SJCRH30 (cell line): ENCODE data around the gene CD2. TPM values are rescaled to one million over a fixed set of nuclear protein-coding genes. Genes with fewer than 3 reads are reported as not detected.
"Not testable (repeated sequence)": the region's sequence is repeated elsewhere in the genome, so short reads cannot be mapped to it uniquely, and the experiment has no call there.

Experiments used
- DNase-seq, 2 experiments: peaks; one replicate each; pipeline ENCODE4 v3.0.0-alpha.2; 2015 to 2020
- H3K27ac ChIP-seq: fragments of 250-450 bp; sonication (Bioruptor Pico); 2 replicates; pipeline ENCODE4 v1.5.1; 2020; ENCODE audit warnings: mild to moderate bottlenecking, moderate library complexity
- H3K27me3 ChIP-seq: fragments of 250-450 bp; sonication (Bioruptor Pico); 2 replicates; pipeline ENCODE4 v1.5.1; 2020; ENCODE audit warnings: mild to moderate bottlenecking, moderate library complexity
- H3K36me3 ChIP-seq: fragments of 250-450 bp; sonication (Bioruptor Pico); 2 replicates; pipeline ENCODE4 v1.5.1; 2020; ENCODE audit warnings: mild to moderate bottlenecking, moderate library complexity
- H3K4me1 ChIP-seq: fragments of 250-450 bp; sonication (Bioruptor Pico); 2 replicates; pipeline ENCODE4 v1.5.1; 2020; ENCODE audit warnings: mild to moderate bottlenecking, moderate library complexity
- H3K4me3 ChIP-seq: fragments of 250-450 bp; sonication (Bioruptor Pico); 2 replicates; pipeline ENCODE4 v1.5.1; 2020; ENCODE audit warnings: mild to moderate bottlenecking, moderate library complexity
- H3K9me3 ChIP-seq: fragments of 250-450 bp; sonication (Bioruptor Pico); replicated peaks from 2 replicates; pipeline ENCODE4 v1.5.1; 2020; ENCODE audit warnings: mild to moderate bottlenecking, moderate library complexity
- total RNA-seq: library from RNA; depleted of rRNA; stranded (reverse); fragments of >200 nt; shearing (Covaris generic); gene quantifications from 2 replicates; pipeline ENCODE4 v1.2.3, GENCODE V29; 2014

CD2 gene
- total RNA-seq, 1 experiment from 2014 or later = not detected

DNA sequence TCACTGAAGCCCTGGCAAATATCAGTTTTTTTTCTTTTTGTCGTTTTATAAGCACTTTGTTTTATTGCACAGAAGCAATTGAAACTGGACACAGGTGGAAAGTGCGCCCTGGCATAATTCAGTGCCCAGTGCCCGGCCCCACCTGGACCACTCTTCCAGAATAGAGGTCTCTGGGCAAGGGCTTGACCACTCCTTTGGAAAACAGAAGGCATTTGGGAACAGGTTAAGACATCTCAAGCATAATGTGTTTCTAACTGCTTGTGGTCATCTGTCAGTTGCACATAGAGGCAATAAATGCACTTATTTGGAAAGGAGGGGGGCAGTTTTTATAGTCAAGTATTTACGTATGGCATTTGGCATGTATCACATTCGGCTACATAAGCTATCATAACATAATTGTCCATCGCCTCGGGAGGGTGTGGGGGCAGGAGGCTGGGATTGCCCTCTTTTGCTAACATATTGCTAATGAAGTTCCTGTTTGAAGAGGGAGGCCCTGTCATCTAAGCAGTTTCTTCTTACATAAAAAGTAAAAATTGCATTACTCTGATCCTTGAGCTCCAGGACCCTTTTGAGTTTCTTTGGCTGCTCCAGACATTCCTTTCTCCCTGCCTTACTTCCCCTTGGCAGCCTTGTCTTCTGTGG is 14.7 kb upstream of the CD2 start:
- Histone ChIP-seq H3K27me3 (no peaks in the 10 kb centered on the region), H3K9me3 (peaks cover 12% of the 10 kb centered on the region), H3K4me3 (no peak overlapping the region), H3K36me3 (no peaks in the 10 kb centered on the region), H3K27ac (no peak overlapping the region), H3K4me1 (no peaks in the 10 kb centered on the region)
- DNase-seq = no peak

DNA sequence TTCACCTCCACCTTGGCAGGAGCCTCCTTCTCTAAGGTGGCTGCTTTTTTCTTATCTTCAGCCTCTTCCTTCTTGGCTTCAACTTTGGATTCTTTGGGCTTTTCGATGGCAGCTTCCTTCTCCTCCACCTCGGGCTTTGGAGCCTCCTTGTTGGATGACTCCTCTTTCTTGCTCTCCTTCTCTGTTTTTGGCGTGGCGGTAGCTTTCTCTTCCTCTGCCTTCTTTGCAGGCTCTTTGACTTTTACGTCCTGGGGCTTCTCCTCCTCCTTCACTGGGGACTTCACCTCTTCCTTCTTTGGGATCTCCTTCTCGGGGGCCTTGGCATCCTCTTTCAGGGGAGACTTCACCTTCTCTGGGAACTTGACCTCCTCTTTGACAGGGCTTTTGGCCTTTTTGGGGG is 13.9 kb upstream of the CD2 start:
- Histone ChIP-seq H3K27ac (no peak overlapping the region), H3K4me3 (no peak overlapping the region), H3K36me3 (no peaks in the 10 kb centered on the region), H3K27me3 (no peaks in the 10 kb centered on the region), H3K4me1 (no peaks in the 10 kb centered on the region), H3K9me3 (peaks cover 12% of the 10 kb centered on the region)
- no peak for DNase-seq

DNA sequence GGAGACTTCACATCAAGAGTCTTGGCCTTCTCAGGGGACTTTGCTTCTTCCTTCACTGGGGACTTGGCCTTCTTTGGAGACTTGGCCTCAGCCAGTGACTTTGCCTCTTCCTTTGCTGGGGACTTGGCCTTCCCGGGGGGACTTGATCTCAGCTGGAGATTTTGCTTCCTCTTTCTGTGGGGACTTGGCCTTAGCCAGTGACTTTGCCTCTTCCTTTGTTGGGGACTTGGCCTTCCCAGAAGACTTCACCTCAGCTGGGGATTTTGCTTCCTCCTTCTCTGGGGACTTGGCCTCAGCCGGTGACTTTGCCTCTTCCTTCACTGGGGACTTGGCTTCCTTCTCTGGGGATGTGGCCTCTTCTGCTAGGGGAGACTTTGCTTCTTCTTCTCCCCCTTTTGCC is 13.5 kb upstream of the CD2 start:
- Histone ChIP-seq H3K36me3 (no peaks in the 10 kb centered on the region), H3K9me3 (peaks cover 12% of the 10 kb centered on the region), H3K27me3 (no peaks in the 10 kb centered on the region), H3K4me3 (no peak overlapping the region), H3K27ac (no peak overlapping the region), H3K4me1 (no peaks in the 10 kb centered on the region)
- DNase-seq = no peak

DNA sequence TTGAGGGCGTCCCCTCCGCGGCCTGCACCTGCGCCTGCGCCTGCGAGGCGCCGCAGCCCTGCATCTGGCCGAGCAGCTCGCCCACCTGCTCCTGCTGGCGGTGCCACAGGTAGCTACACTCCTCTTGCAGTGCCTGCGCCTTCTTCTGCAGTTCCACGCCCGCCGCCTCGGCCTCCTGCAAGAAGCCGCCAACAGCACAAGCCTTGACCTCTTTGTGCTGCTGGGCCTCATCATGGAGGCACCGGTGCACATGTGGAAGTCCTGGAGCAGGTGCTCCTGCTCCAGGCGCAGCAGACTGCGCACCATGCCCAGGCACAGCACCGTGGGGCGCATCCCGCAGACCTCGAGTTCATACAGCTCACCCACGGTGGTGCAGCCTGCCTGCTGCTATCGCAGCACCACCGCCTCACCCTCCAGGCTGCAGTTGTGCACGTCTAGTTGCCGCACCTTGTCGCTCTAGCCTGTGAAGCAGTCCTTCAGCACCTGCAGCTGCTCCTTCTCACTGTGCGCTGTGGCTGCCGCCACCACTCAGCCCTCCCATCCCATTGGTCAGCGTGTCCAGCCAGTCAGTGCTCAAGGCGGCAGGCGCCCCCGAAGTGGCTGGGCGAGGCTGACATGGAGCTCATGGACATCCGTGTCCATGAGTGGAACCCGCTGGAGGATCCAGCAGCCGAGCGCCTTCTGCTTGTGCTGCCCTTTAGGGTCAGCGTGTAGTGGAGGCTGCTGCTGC is 12.2 kb upstream of the CD2 start:
- no peak for DNase-seq
- Histone ChIP-seq H3K4me3 (no peak overlapping the region), H3K36me3 (no peaks in the 10 kb centered on the region), H3K27me3 (no peaks in the 10 kb centered on the region), H3K27ac (no peak overlapping the region), H3K4me1 (no peaks in the 10 kb centered on the region), H3K9me3 (peaks cover 12% of the 10 kb centered on the region)

DNA sequence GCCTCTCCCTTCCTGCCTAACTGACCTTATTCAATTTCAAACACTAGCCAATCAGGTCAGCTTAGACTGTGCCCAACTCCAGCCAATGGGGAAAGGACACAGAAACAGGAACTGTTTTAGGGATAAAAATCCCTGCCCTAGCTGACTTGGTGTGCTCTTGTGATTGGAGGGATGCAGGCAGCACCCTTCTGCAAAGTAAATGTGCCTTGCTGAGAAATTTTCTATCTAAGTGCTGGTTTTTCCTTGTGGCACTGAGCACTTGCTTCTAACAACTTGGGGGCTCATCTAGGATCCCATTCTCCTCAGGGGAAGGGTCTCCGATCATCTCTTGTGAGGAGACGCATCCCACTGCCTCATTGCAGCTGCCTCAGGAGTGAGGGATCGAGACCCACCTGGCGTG is 10.7 kb upstream of the CD2 start:
- no peaks in the 10 kb centered on the region for H3K36me3 ChIP-seq
- H3K27me3 ChIP-seq = no peaks in the 10 kb centered on the region
- H3K9me3 ChIP-seq = peaks cover 17% of the 10 kb centered on the region
- no peak overlapping the region for H3K4me3 ChIP-seq
- no peaks in the 10 kb centered on the region for H3K4me1 ChIP-seq
- no peak for DNase-seq
- no peak overlapping the region for H3K27ac ChIP-seq

DNA sequence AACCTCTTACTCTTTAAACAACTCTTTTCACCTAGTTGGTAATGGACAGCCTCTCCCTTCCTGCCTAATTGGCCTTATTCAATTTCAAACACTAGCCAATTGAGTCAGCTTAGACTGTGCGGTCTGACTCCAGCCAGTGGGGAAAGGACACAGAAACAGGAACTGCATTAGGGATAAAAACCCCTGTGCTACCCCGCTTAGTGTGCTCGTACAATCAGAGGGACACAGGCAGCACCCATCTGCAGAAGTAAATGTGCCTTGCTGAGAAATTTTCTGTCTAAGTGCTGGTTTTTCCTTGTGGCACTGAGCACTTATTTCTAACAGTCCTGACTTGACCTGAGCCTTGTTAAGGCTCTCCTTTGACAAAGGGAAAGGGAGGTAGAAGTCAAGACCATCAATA is 6.0 kb upstream of the CD2 start:
- Histone ChIP-seq H3K4me3 (no peak overlapping the region), H3K4me1 (no peaks in the 10 kb centered on the region)
- DNase-seq = no peak

DNA sequence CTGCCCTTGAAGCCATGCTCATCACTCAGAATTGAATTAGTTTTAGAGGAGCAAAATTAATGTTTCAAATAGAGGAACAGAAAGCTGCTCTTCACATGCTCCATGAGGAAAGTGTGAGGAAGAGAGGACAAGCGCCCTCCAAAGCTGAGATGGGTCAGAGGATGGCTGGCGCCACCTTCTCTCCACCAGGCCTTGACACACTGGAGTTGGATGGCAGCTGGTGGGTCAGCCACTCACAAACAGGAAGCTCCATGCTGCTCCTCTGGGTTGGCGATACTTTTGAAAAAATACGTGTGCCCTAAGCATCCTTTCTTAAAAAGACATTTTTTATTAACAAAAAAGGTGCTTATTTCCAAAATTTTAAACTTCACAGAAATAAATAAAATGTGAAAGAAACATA is 3.1 kb upstream of the CD2 start:
- Histone ChIP-seq H3K4me1 (no peaks in the 10 kb centered on the region), H3K27ac (no peak overlapping the region), H3K36me3 (no peaks in the 10 kb centered on the region), H3K27me3 (no peaks in the 10 kb centered on the region), H3K9me3 (peaks cover 10% of the 10 kb centered on the region), H3K4me3 (no peak overlapping the region)
- no peak for DNase-seq

More for the DNA sequence above, 6.0 kb upstream of the CD2 start:
- Histone ChIP-seq H3K9me3 (peaks cover 20% of the 10 kb centered on the region), H3K27me3 (no peaks in the 10 kb centered on the region), H3K36me3 (no peaks in the 10 kb centered on the region), H3K27ac (no peak overlapping the region)

DNA sequence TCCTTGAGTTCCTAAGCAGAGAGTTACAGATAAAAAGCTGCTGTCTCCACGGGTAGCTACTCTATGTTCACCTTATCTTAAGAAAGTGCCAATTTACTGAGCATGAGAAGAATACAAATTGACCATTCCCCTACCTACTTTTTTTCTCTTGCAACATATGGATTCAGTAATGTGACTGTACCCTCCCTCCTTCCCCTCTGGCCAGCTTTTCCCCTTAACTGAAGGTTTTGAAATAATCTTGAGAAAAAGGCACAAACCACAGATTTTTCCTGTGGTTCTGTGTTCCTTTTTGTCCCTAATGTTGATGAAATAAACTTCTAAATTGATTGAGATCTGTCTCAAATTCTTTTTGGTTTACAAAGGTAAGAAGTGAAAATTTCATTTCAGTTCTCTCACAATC is 2.6 kb upstream of the CD2 start:
- DNase-seq = no peak
- Histone ChIP-seq H3K27me3 (no peaks in the 10 kb centered on the region), H3K4me3 (no peak overlapping the region), H3K36me3 (no peaks in the 10 kb centered on the region), H3K9me3 (peaks cover 10% of the 10 kb centered on the region), H3K27ac (no peak overlapping the region), H3K4me1 (no peaks in the 10 kb centered on the region)

DNA sequence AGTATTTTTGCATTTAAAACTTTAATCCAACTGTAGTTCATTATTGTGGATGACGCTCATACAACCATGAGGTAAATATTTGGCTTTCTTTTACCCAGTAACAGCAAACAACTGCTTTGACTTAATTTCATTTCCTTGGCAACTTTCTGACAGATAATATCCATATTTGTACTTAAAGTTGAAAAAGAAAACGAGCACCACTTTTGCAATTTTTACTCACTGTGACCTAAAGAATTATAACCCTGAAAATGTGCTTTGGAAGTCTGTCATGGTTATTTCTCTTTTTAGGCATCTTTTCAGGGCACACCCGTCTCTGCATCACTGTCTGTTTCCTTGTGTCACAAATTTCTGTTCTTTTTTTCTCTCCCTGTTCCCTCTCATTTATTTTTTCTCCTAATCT is 918 bp upstream of the CD2 start:
- no peaks in the 10 kb centered on the region for H3K4me1 ChIP-seq
- no peak for DNase-seq
- H3K27me3 ChIP-seq = no peaks in the 10 kb centered on the region
- no peak overlapping the region for H3K27ac ChIP-seq
- H3K36me3 ChIP-seq = no peaks in the 10 kb centered on the region
- H3K9me3 ChIP-seq = peaks cover 6% of the 10 kb centered on the region
- no peak overlapping the region for H3K4me3 ChIP-seq

DNA sequence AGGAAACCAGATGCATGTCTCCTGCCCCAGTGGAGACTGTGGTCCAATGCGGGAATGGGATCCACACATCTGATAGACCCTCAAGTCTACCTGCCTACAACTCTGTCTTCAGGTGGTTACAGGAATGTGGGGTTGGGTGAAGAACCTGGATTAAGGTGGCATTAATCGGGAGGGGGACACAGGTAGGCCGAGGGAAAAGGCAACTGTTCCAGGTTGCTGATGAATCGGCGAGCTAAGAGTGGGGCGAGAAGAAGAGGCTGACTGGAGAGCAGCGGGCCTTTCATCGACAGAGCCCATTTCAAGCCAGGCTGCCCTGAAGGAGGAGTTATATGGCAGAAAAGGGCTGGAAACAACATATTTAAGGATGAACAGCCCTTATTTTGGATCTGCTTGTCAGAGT is 836 bp downstream of the CD2 start:
- DNase-seq = no peak
- Histone ChIP-seq H3K36me3 (no peaks in the 10 kb centered on the region), H3K27ac (no peak overlapping the region), H3K9me3 (no peaks in the 10 kb centered on the region), H3K4me3 (no peak overlapping the region), H3K27me3 (no peaks in the 10 kb centered on the region), H3K4me1 (no peaks in the 10 kb centered on the region)

DNA sequence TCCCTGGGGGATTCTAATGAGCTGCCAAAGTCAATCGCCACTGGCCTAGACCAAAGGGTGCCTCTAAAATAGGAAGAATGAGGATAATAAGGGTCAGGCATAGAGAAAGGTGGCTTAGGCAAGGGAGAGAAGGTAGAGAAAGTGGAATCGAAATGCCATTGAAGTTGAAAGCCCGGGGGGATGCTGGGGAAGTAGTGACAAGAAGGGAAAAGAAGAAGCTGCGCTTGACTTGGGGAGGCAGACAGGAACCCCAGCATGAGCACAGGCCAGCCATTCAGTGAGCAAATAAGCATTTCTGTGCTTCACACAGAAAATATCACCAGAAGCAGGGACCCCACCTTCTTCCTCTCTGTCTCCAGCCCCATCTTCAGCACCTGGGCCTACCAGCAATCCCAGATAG is 1.5 kb downstream of the CD2 start:
- Histone ChIP-seq H3K36me3 (no peaks in the 10 kb centered on the region), H3K27me3 (no peaks in the 10 kb centered on the region), H3K4me1 (no peaks in the 10 kb centered on the region), H3K4me3 (no peak overlapping the region), H3K9me3 (no peaks in the 10 kb centered on the region), H3K27ac (no peak overlapping the region)
- DNase-seq = no peak

DNA sequence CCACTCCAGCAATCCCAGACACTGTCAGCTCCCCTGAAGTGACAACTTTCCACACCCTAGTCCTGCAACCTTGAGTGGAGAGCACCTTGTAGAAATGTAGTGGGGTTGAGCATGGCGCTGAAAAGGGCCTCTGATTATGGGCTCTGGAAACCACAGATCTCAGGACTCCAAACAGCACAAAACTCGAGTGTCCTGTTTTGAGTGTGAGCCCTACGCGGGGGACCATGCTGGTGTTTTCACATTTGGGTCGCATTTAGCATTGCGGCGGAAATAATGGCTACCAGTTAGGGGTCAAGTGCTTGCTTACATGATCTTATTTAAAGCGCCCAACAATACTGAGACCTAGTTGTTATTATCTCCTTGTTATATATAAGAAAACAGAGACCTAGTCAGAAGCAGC is 1.9 kb downstream of the CD2 start:
- not testable (repeated sequence) for DNase-seq, H3K27ac ChIP-seq, H3K9me3 ChIP-seq

DNA sequence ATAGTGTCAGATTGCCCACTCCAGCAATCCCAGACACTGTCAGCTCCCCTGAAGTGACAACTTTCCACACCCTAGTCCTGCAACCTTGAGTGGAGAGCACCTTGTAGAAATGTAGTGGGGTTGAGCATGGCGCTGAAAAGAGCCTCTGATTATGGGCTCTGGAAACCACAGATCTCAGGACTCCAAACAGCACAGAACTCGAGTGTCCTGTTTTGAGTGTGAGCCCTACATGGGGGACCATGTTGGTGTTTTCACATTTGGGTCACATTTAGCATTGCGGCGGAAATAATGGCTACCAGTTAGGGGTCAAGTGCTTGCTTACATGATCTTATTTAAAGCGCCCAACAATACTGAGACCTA is 4.2 kb downstream of the CD2 start:
- H3K27ac ChIP-seq, H3K9me3 ChIP-seq, H3K4me1 ChIP-seq, H3K4me3 ChIP-seq, H3K27me3 ChIP-seq, DNase-seq, H3K36me3 ChIP-seq: not testable (repeated sequence)

More for the DNA sequence above, 1.9 kb downstream of the CD2 start:
- H3K36me3 ChIP-seq, H3K27me3 ChIP-seq, H3K4me1 ChIP-seq, H3K4me3 ChIP-seq: not testable (repeated sequence)

DNA sequence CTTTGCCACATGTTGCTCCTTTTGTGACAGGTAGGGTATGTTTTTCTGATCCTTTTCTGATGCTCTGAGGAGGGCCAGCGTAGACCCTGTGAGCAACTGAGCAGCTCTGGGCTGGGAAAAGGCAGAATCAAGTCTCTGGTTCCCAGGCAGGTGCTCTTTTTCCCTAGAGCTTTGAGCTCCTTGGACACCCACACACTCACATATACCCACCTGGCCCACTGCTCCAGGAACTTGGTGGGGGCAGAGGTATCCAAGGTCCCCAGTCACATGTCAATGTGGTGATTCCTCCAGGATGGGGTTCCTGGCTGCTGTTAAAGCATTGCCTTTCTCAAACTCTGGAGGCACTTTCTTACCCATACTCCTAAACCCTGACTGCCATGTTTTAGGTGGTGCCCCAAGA is 5.4 kb downstream of the CD2 start:
- DNase-seq = no peak
- Histone ChIP-seq H3K36me3 (no peaks in the 10 kb centered on the region), H3K27me3 (no peaks in the 10 kb centered on the region), H3K4me1 (no peaks in the 10 kb centered on the region), H3K9me3 (no peaks in the 10 kb centered on the region), H3K4me3 (no peak overlapping the region), H3K27ac (no peak overlapping the region)

DNA sequence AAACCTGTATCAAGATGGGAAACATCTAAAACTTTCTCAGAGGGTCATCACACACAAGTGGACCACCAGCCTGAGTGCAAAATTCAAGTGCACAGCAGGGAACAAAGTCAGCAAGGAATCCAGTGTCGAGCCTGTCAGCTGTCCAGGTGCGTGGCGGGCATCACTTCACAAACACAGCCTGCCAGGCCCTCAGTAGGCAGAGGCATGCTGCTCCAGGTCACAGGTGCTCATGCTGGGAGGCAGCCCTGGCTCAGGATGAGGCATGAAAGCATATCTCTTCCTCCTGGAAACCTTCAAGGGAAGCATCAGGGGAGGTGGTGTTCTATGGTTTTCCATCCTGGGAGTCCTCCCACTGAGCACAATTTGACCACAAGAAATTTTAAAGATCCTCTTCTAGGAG is 6.3 kb downstream of the CD2 start:
- H3K27ac ChIP-seq = no peak overlapping the region
- H3K4me3 ChIP-seq = no peak overlapping the region
- H3K4me1 ChIP-seq = no peaks in the 10 kb centered on the region
- H3K36me3 ChIP-seq = no peaks in the 10 kb centered on the region
- H3K9me3 ChIP-seq = no peaks in the 10 kb centered on the region
- no peaks in the 10 kb centered on the region for H3K27me3 ChIP-seq
- no peak for DNase-seq

DNA sequence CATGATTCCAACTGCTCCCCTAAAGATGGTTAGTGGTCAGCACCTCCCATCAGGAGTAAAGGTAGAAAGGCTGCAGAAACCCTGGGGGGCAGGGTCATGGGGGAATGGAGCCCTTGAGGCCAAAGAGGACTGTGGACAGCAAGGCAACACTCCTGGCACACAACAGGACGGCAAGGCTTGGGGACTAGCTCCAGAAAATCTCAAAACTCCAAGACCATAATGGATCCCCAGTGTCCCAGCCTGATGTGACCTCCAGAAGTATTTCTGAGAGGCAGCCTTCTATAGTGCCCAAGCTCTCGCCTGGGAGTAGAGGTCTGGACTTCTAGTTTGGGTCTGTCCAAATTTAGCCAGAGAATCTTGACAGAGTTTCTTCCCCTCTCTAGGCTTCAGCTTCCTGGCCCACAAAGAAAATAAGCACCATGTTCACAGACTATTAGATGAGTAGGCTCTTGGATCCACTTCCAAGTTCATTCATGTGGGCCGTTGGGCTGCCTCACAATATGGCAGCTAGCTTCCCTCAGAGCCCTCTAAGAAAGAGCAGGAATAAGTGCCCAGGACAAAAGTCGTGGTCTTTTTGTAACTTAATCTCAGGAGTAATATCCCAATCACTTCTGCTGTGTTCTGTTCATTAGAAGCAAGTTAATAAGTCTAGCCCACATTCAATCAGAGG is 6.9 kb downstream of the CD2 start:
- no peaks in the 10 kb centered on the region for H3K27me3 ChIP-seq
- no peak overlapping the region for H3K4me3 ChIP-seq
- H3K27ac ChIP-seq = no peak overlapping the region
- DNase-seq = no peak
- H3K4me1 ChIP-seq = no peaks in the 10 kb centered on the region
- no peaks in the 10 kb centered on the region for H3K9me3 ChIP-seq
- H3K36me3 ChIP-seq = no peaks in the 10 kb centered on the region
